ENCODE measurements around the gene SAP30. TPM values are rescaled to one million over a fixed set of nuclear protein-coding genes. Genes with fewer than 3 reads are reported as not detected.

SAP30 gene
- total RNA-seq, 1 experiment from 2014 or later, result 12.0 TPM

- no peak for TF ChIP-seq SRF (IDR thresholded peaks at IDR 0.05; ENCODE audit: low read depth)
Measured at GRCh38 chr4:173374588-173374987, 3.8 kb downstream of the SAP30 start (continued).

GRCh38 chr4:173379929-173380328 is 9.2 kb downstream of the SAP30 start:
- no peaks in the 10 kb centered on the region for H3K9me3 ChIP-seq (ENCODE audit: control insufficient read depth in 1 of 2, insufficient read depth in 1 of 2, low read depth in 1 of 2, low read length in 2 of 2)
- H3K27me3 ChIP-seq (ENCODE audit: insufficient read depth, low read length), result no peaks in the 10 kb centered on the region
- intact Hi-C loops (cut with micrococcal nuclease), result no loop called here
- no peaks in the 10 kb centered on the region for H3K36me3 ChIP-seq (ENCODE audit: control insufficient read depth in 1 of 2, insufficient read depth in 2 of 2, low read length in 2 of 2)
- H4K20me1 ChIP-seq (ENCODE audit: insufficient read depth), result no peaks in the 10 kb centered on the region
- H3K27ac ChIP-seq (ENCODE audit: low read depth, low read length), result no peak overlapping the region
- no peak for ATAC-seq
- no peak overlapping the region for H3K4me2 ChIP-seq (ENCODE audit: low read length)
- no TSS peak for BruUV-seq (replicated peaks)
- DNase-seq (ENCODE audit: low read depth, low spot score), result no peak
- H3K9me2 ChIP-seq (ENCODE audit: insufficient read depth), result no peaks in the 10 kb centered on the region
- H3K4me3 ChIP-seq (replicated peaks in 1 of 2; ENCODE audit: low read depth in 1 of 2, low read length in 2 of 2), result no peak overlapping the region
- CTCF ChIA-PET, result no interaction called here
- no peaks in the 10 kb centered on the region for H3K4me1 ChIP-seq (ENCODE audit: control insufficient read depth in 1 of 2, insufficient read depth in 2 of 2, low read length in 2 of 2)
- H3K79me2 ChIP-seq (ENCODE audit: insufficient read depth, low read length), result no peaks in the 10 kb centered on the region
- no peak overlapping the region for H3K9ac ChIP-seq (ENCODE audit: low read length)
- no peak for TF ChIP-seq JUND (IDR thresholded peaks at IDR 0.05)
- TF ChIP-seq POLR2A (IDR thresholded peaks at IDR 0.05; ENCODE audit: borderline replicate concordance, extremely low read depth, insufficient read depth, insufficient read length), result no peak
- TF ChIP-seq CEBPB (IDR thresholded peaks at IDR 0.05; ENCODE audit: low read depth), result no peak
- no peak for TF ChIP-seq ZBTB33 (IDR thresholded peaks at IDR 0.05; ENCODE audit: extremely low read depth, insufficient replicate concordance, low read length)
- no peak for TF ChIP-seq YY1 (IDR thresholded peaks at IDR 0.05; ENCODE audit: extremely low read depth, insufficient replicate concordance, low read depth, low read length)
- no peak for TF ChIP-seq MAX (IDR thresholded peaks at IDR 0.05)
- TF ChIP-seq POLR2AphosphoS5 (IDR thresholded peaks at IDR 0.05; ENCODE audit: low read depth, low read length), result no peak
- TF ChIP-seq EZH2phosphoT487 (IDR thresholded peaks at IDR 0.05; ENCODE audit: borderline replicate concordance), result no peak
- no peak for TF ChIP-seq EZH2 (IDR thresholded peaks at IDR 0.05)
- no peak for TF ChIP-seq CTCF (IDR thresholded peaks at IDR 0.05 in 2 of 3, conservative IDR thresholded peaks at IDR 0.05 in 1 of 3; ENCODE audit: borderline replicate concordance in 1 of 3, insufficient read depth in 1 of 3, low read depth in 2 of 3, low read length in 2 of 3)
- no peak for TF ChIP-seq FOSL1 (IDR thresholded peaks at IDR 0.05; ENCODE audit: low read depth)
- RAD21 ChIA-PET (ENCODE audit: low non-redundant PET in 1 of 2, low total read pairs in 2 of 2, uncharacterized antibody in 2 of 2, unreplicated experiment in 2 of 2), result no interaction called here
- H2AFZ ChIP-seq (ENCODE audit: low read depth, low read length, poor library complexity, severe bottlenecking), result no peak overlapping the region
- POLR2A ChIA-PET, result no interaction called here

Data from HCT116 (cell line).